MCF 10A (cell line): ENCODE results near the gene SPAG16. TPM values are rescaled to one million over a fixed set of nuclear protein-coding genes. Genes with fewer than 3 reads are reported as not detected.
A peak's percentile ranks its signal among the peaks of the same experiment; 100 is the strongest.

Source experiments
- BruUV-seq: library from RNA; stranded (reverse); fragments of 400-500 nt; replicated peaks from 2 replicates; lab custom pipeline; 2021; lab: Mats Ljungman, UMichigan
- CTCF ChIA-PET: fragments of 300-600 bp; sonication (Branson Sonifier 250); formaldehyde crosslinking; extraction: SDS; loops from one replicate; lab custom pipeline; 2021; ENCODE audit warnings: antibody characterized with exemption, inconsistent platforms; lab: Yijun Ruan, JAX
- POLR2A ChIA-PET: fragments of 300-600, 350-650 bp; sonication (Branson Sonifier 250); formaldehyde crosslinking; extraction: SDS; loops from one replicate; lab custom pipeline; 2020; ENCODE audit warnings: antibody characterized with exemption, inconsistent platforms; lab: Yijun Ruan, JAX
- DNase-seq: peaks from one replicate; pipeline ENCODE4 v3.0.0-alpha.2; 2018; ENCODE audit not compliant: unreplicated experiment
- H3K27ac Mint-ChIP-seq: one replicate; pipeline ENCODE4 v1.8.0; 2022; ENCODE audit warnings: mild to moderate bottlenecking, low read depth, mixed read lengths; ENCODE audit not compliant: unreplicated experiment
- H3K27me3 Mint-ChIP-seq: one replicate; pipeline ENCODE4 v1.8.0; 2022; ENCODE audit warnings: mixed read lengths; ENCODE audit not compliant: insufficient read depth, unreplicated experiment
- H3K36me3 Mint-ChIP-seq: one replicate; pipeline ENCODE4 v1.8.0; 2022; ENCODE audit warnings: mild to moderate bottlenecking, moderate library complexity, mixed read lengths; ENCODE audit not compliant: insufficient read depth, unreplicated experiment
- H3K4me1 Mint-ChIP-seq: one replicate; pipeline ENCODE4 v1.8.0; 2022; ENCODE audit warnings: mixed read lengths; ENCODE audit not compliant: insufficient read depth, unreplicated experiment
- H3K4me3 Mint-ChIP-seq: one replicate; pipeline ENCODE4 v1.8.0; 2022; ENCODE audit warnings: mild to moderate bottlenecking, moderate library complexity, mixed read lengths; ENCODE audit not compliant: unreplicated experiment
- H3K9me3 Mint-ChIP-seq: one replicate; pipeline ENCODE4 v1.8.0; 2022; ENCODE audit warnings: mixed read lengths; ENCODE audit not compliant: unreplicated experiment
- CTCF ChIP-seq: fragments of 200-600 bp; IDR thresholded peaks from one replicate; pipeline ENCODE4 v1.8.0; 2022; ENCODE audit warnings: antibody characterized with exemption, mild to moderate bottlenecking; ENCODE audit not compliant: unreplicated experiment
- intact Hi-C: fragments of 100-400 bp; cut with micrococcal nuclease; formaldehyde crosslinking; loops from 2 replicates; pipeline ENCODE4 v1.14.1; 2022
- total RNA-seq: library from RNA; stranded (reverse); gene quantifications from 2 replicates; pipeline ENCODE4 v1.2.3, GENCODE V29; 2022

Gene SPAG16
- total RNA-seq, 1 experiment from 2014 or later = 11.5 TPM

- CTCF ChIA-PET = interaction anchor here (0.6 to 0.9 kb wide), 3 partner anchors 33 to 375 kb away, joined by 3 read pairs; no protein-coding TSS in a partner anchor
- H3K36me3 Mint-ChIP-seq = no peaks in the 10 kb centered on the region
- POLR2A ChIA-PET = no interaction called here
- H3K27me3 Mint-ChIP-seq = no peaks in the 10 kb centered on the region
- DNase-seq = peak; percentile 21
- no peak overlapping the region for H3K4me3 Mint-ChIP-seq
- intact Hi-C loops = no loop called here
- H3K27ac Mint-ChIP-seq = peak overlapping the region; percentile 6
- no TSS peak for BruUV-seq
- no peak for TF ChIP-seq CTCF
- H3K4me1 Mint-ChIP-seq = peaks cover 8% of the 10 kb centered on the region
- no peaks in the 10 kb centered on the region for H3K9me3 Mint-ChIP-seq
Observed at GRCh38 chr2:214215107-214215506, 930.8 kb downstream of the SPAG16 start.

GRCh38 chr2:214217136-214217535 is 932.9 kb downstream of the SPAG16 start:
- no peaks in the 10 kb centered on the region for H3K27me3 Mint-ChIP-seq
- H3K9me3 Mint-ChIP-seq = no peaks in the 10 kb centered on the region
- intact Hi-C loops = no loop called here
- DNase-seq = no peak
- ChIA-PET POLR2A (interaction anchor here (0.7 to 0.9 kb wide), 3 partner anchors 84 to 148 kb away, joined by 3 to 4 read pairs (median 3); no protein-coding TSS in a partner anchor), CTCF (interaction anchor here (0.6 to 1.1 kb wide), 2 partner anchors 9 to 473 kb away, joined by 3 to 4 read pairs; no protein-coding TSS in a partner anchor)
- peaks cover 8% of the 10 kb centered on the region for H3K4me1 Mint-ChIP-seq
- no peak overlapping the region for H3K4me3 Mint-ChIP-seq
- BruUV-seq = no TSS peak
- no peak for TF ChIP-seq CTCF
- H3K36me3 Mint-ChIP-seq = no peaks in the 10 kb centered on the region
- no peak overlapping the region for H3K27ac Mint-ChIP-seq

- intact Hi-C loops = no loop called here
- no peaks in the 10 kb centered on the region for H3K27me3 Mint-ChIP-seq
- no peak for DNase-seq
Observed at GRCh38 chr2:214217599-214217998, 933.3 kb downstream of the SPAG16 start.

GRCh38 chr2:214220251-214220650 is 936.0 kb downstream of the SPAG16 start:
- no peak for DNase-seq
- intact Hi-C loops = no loop called here
- H3K27me3 Mint-ChIP-seq = no peaks in the 10 kb centered on the region
- no peaks in the 10 kb centered on the region for H3K9me3 Mint-ChIP-seq
- peaks cover 4% of the 10 kb centered on the region for H3K4me1 Mint-ChIP-seq
- BruUV-seq = no TSS peak
- H3K4me3 Mint-ChIP-seq = no peak overlapping the region
- CTCF ChIA-PET = no interaction called here
- POLR2A ChIA-PET = no interaction called here
- no peak for TF ChIP-seq CTCF
- no peaks in the 10 kb centered on the region for H3K36me3 Mint-ChIP-seq
- H3K27ac Mint-ChIP-seq = no peak overlapping the region

More at GRCh38 chr2:214217599-214217998, 933.3 kb downstream of the SPAG16 start:
- Mint-ChIP-seq H3K4me3 (no peak overlapping the region), H3K4me1 (peaks cover 8% of the 10 kb centered on the region), H3K36me3 (no peaks in the 10 kb centered on the region), H3K9me3 (no peaks in the 10 kb centered on the region), H3K27ac (no peak overlapping the region)
- TF ChIP-seq CTCF = no peak
- no TSS peak for BruUV-seq
- ChIA-PET CTCF (interaction anchor here (0.6 to 1.1 kb wide), 2 partner anchors 9 to 473 kb away, joined by 3 to 4 read pairs; no protein-coding TSS in a partner anchor), POLR2A (interaction anchor here (0.7 to 1.3 kb wide), 3 partner anchors 16 to 148 kb away, joined by 4 to 5 read pairs (median 4); no protein-coding TSS in a partner anchor)
